Neural progenitor cell (in vitro differentiated cells): ENCODE data around the gene DTNBP1.

Experiments
- EZH2 ChIP-seq: fragments of 200-600 bp; sonication (generic); IDR thresholded peaks from 2 replicates; pipeline ENCODE4 v1.6.1; 2017; ENCODE audit warnings: antibody characterized with exemption, mild to moderate bottlenecking, moderate library complexity
- EZH2phosphoT487 ChIP-seq: fragments of 200-600 bp; sonication (generic); IDR thresholded peaks from 2 replicates; pipeline ENCODE4 v1.6.1; 2017; ENCODE audit warnings: antibody characterized with exemption
- TF ChIP-seq, protein P1 (sequence below): fragments of 200-600 bp; sonication (generic); IDR thresholded peaks from 2 replicates; pipeline ENCODE4 v1.5.1; 2017; ENCODE audit warnings: antibody characterized with exemption, mild to moderate bottlenecking

GRCh38 chr6:15705981-15706380 is 43.2 kb upstream of the DTNBP1 start:
- TF ChIP-seq, protein P1, sequence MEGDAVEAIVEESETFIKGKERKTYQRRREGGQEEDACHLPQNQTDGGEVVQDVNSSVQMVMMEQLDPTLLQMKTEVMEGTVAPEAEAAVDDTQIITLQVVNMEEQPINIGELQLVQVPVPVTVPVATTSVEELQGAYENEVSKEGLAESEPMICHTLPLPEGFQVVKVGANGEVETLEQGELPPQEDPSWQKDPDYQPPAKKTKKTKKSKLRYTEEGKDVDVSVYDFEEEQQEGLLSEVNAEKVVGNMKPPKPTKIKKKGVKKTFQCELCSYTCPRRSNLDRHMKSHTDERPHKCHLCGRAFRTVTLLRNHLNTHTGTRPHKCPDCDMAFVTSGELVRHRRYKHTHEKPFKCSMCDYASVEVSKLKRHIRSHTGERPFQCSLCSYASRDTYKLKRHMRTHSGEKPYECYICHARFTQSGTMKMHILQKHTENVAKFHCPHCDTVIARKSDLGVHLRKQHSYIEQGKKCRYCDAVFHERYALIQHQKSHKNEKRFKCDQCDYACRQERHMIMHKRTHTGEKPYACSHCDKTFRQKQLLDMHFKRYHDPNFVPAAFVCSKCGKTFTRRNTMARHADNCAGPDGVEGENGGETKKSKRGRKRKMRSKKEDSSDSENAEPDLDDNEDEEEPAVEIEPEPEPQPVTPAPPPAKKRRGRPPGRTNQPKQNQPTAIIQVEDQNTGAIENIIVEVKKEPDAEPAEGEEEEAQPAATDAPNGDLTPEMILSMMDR: no peak
- TF ChIP-seq EZH2 (no peak), EZH2phosphoT487 (no peak)
